Limb (tissue), 2 donors: ENCODE data around the gene KCNN3.
"Not testable (repeated sequence)": the region's sequence is repeated elsewhere in the genome, so short reads cannot be mapped to it uniquely, and the experiment has no call there.

Source experiments
- DNase-seq, 2 donors: peaks; one replicate each; pipeline ENCODE4 v3.0.0-alpha.2; 2016; ENCODE audit errors: extremely low spot score in 2 of 2

KCNN3 gene

GRCh38 chr1:154870115-154870571 lies at the start of gene KCNN3:
Gene KCNN3 (minus strand): TSS chr1:154870281. CDS start chr1:154869964, 317 bp downstream.
- peak; percentile 94 to 96 for DNase-seq

- no peak for DNase-seq
These were observed 43.2 kb upstream of the KCNN3 start for GRCh38 chr1:154913273-154913672.

GRCh38 chr1:154912755-154913154 lies 42.7 kb upstream of the KCNN3 start:
- no peak for DNase-seq

GRCh38 chr1:154911691-154912550 lies 41.8 kb upstream of the KCNN3 start:
- no peak for DNase-seq

- no peak for DNase-seq
These were observed 40.8 kb upstream of the KCNN3 start for GRCh38 chr1:154910851-154911250.

- no peak for DNase-seq
These were observed 38.9 kb upstream of the KCNN3 start for GRCh38 chr1:154908937-154909336.

- not testable (repeated sequence) for DNase-seq
These were observed 38.0 kb upstream of the KCNN3 start for GRCh38 chr1:154908129-154908528.

GRCh38 chr1:154906621-154907081 lies 36.6 kb upstream of the KCNN3 start:
- DNase-seq, result no peak

GRCh38 chr1:154902938-154903566 lies 33.0 kb upstream of the KCNN3 start:
- no peak for DNase-seq

- DNase-seq, result no peak
These were observed 31.5 kb upstream of the KCNN3 start for GRCh38 chr1:154901591-154901990.

- DNase-seq, result no peak
These were observed 29.0 kb upstream of the KCNN3 start for GRCh38 chr1:154899041-154899440.

- DNase-seq, result no peak
These were observed 26.7 kb upstream of the KCNN3 start for GRCh38 chr1:154896771-154897286.

- no peak for DNase-seq
These were observed 25.7 kb upstream of the KCNN3 start for GRCh38 chr1:154895798-154896197.

- no peak for DNase-seq
These were observed 21.4 kb upstream of the KCNN3 start for GRCh38 chr1:154891452-154891851.

- DNase-seq, result no peak
These were observed 18.7 kb upstream of the KCNN3 start for GRCh38 chr1:154888757-154889156.

GRCh38 chr1:154886281-154887015 lies 16.4 kb upstream of the KCNN3 start:
- DNase-seq, result no peak

GRCh38 chr1:154884869-154885701 lies 15.0 kb upstream of the KCNN3 start:
- DNase-seq, result no peak

- peak in 1 of 2 donors; percentile 16 for DNase-seq
These were observed 14.1 kb upstream of the KCNN3 start for GRCh38 chr1:154883919-154884868.

GRCh38 chr1:154881820-154882535 lies 11.9 kb upstream of the KCNN3 start:
- DNase-seq, result peak in 1 of 2 donors; percentile 14
